ENCODE data around the gene ZNF669. TPM values are rescaled to one million over a fixed set of nuclear protein-coding genes. Genes with fewer than 3 reads are reported as not detected.

Gene ZNF669
- total RNA-seq, 1 donor from 2014 or later = 19.8 TPM

GRCh38 chr1:247096958-247097357 lies 7.2 kb downstream of the ZNF669 start:
- DNase-seq (ENCODE audit: extremely low spot score, unreplicated experiment) = no peak
- TF ChIP-seq, protein P1, sequence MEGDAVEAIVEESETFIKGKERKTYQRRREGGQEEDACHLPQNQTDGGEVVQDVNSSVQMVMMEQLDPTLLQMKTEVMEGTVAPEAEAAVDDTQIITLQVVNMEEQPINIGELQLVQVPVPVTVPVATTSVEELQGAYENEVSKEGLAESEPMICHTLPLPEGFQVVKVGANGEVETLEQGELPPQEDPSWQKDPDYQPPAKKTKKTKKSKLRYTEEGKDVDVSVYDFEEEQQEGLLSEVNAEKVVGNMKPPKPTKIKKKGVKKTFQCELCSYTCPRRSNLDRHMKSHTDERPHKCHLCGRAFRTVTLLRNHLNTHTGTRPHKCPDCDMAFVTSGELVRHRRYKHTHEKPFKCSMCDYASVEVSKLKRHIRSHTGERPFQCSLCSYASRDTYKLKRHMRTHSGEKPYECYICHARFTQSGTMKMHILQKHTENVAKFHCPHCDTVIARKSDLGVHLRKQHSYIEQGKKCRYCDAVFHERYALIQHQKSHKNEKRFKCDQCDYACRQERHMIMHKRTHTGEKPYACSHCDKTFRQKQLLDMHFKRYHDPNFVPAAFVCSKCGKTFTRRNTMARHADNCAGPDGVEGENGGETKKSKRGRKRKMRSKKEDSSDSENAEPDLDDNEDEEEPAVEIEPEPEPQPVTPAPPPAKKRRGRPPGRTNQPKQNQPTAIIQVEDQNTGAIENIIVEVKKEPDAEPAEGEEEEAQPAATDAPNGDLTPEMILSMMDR (conservative IDR thresholded peaks at IDR 0.05) = no peak
- H3K36me3 Mint-ChIP-seq = peaks cover 44% of the 10 kb centered on the region
- H3K27ac Mint-ChIP-seq = no peak overlapping the region
- no peaks in the 10 kb centered on the region for H3K27me3 Mint-ChIP-seq
- no peak overlapping the region for H3K4me3 Mint-ChIP-seq
- peaks cover 9% of the 10 kb centered on the region for H3K9me3 Mint-ChIP-seq
- H3K4me1 Mint-ChIP-seq (ENCODE audit: unreplicated experiment) = no peaks in the 10 kb centered on the region

GRCh38 chr1:247096544-247096943 lies 7.6 kb downstream of the ZNF669 start:
- H3K4me1 Mint-ChIP-seq (ENCODE audit: unreplicated experiment) = no peaks in the 10 kb centered on the region
- peaks cover 9% of the 10 kb centered on the region for H3K9me3 Mint-ChIP-seq
- TF ChIP-seq, protein P1 (conservative IDR thresholded peaks at IDR 0.05) = no peak
- no peak overlapping the region for H3K4me3 Mint-ChIP-seq
- no peaks in the 10 kb centered on the region for H3K27me3 Mint-ChIP-seq
- peaks cover 40% of the 10 kb centered on the region for H3K36me3 Mint-ChIP-seq
- H3K27ac Mint-ChIP-seq = no peak overlapping the region
- DNase-seq (ENCODE audit: extremely low spot score, unreplicated experiment) = no peak

GRCh38 chr1:247096112-247096511 lies 8.0 kb downstream of the ZNF669 start:
- no peak overlapping the region for H3K27ac Mint-ChIP-seq
- TF ChIP-seq, protein P1 (conservative IDR thresholded peaks at IDR 0.05) = no peak

GRCh38 chr1:247090455-247090854 lies 13.7 kb downstream of the ZNF669 start:
- H3K9me3 Mint-ChIP-seq = no peaks in the 10 kb centered on the region
- H3K4me3 Mint-ChIP-seq = no peak overlapping the region
- no peaks in the 10 kb centered on the region for H3K36me3 Mint-ChIP-seq
- H3K4me1 Mint-ChIP-seq (ENCODE audit: unreplicated experiment) = no peaks in the 10 kb centered on the region
- peak; percentile 52 for DNase-seq (ENCODE audit: extremely low spot score, unreplicated experiment)
- TF ChIP-seq, protein P1 (conservative IDR thresholded peaks at IDR 0.05) = no peak
- no peaks in the 10 kb centered on the region for H3K27me3 Mint-ChIP-seq
- no peak overlapping the region for H3K27ac Mint-ChIP-seq

More at GRCh38 chr1:247096112-247096511, 8.0 kb downstream of the ZNF669 start:
- no peak overlapping the region for H3K4me3 Mint-ChIP-seq
- peaks cover 36% of the 10 kb centered on the region for H3K36me3 Mint-ChIP-seq
- H3K4me1 Mint-ChIP-seq (ENCODE audit: unreplicated experiment) = no peaks in the 10 kb centered on the region
- DNase-seq (ENCODE audit: extremely low spot score, unreplicated experiment) = no peak
- peaks cover 9% of the 10 kb centered on the region for H3K9me3 Mint-ChIP-seq
- H3K27me3 Mint-ChIP-seq = no peaks in the 10 kb centered on the region

GRCh38 chr1:247089616-247090375 lies 14.4 kb downstream of the ZNF669 start:
- Mint-ChIP-seq H3K36me3 (no peaks in the 10 kb centered on the region), H3K27ac (no peak overlapping the region), H3K4me1 (ENCODE audit: unreplicated experiment) (no peaks in the 10 kb centered on the region), H3K9me3 (no peaks in the 10 kb centered on the region), H3K27me3 (no peaks in the 10 kb centered on the region), H3K4me3 (no peak overlapping the region)
- TF ChIP-seq, protein P1 (conservative IDR thresholded peaks at IDR 0.05) = no peak
- peak; percentile 64 for DNase-seq (ENCODE audit: extremely low spot score, unreplicated experiment)

All from type B pancreatic cell (in vitro differentiated cells).